Jurkat, Clone E6-1 (cell line): ENCODE measurements around the gene RGS14.
"Not testable (repeated sequence)": the region's sequence is repeated elsewhere in the genome, so short reads cannot be mapped to it uniquely, and the experiment has no call there.

ENCODE experiments used
- DNase-seq: peaks from one replicate; pipeline ENCODE4 v3.0.0-alpha.2; 2011; ENCODE audit warnings: low read depth, low spot score
- H3K4me3 ChIP-seq: 2 replicates; pipeline ENCODE4 v1.5.1; 2011; ENCODE audit warnings: mild to moderate bottlenecking, low read length, control low read depth, moderate library complexity

Gene RGS14

DNA sequence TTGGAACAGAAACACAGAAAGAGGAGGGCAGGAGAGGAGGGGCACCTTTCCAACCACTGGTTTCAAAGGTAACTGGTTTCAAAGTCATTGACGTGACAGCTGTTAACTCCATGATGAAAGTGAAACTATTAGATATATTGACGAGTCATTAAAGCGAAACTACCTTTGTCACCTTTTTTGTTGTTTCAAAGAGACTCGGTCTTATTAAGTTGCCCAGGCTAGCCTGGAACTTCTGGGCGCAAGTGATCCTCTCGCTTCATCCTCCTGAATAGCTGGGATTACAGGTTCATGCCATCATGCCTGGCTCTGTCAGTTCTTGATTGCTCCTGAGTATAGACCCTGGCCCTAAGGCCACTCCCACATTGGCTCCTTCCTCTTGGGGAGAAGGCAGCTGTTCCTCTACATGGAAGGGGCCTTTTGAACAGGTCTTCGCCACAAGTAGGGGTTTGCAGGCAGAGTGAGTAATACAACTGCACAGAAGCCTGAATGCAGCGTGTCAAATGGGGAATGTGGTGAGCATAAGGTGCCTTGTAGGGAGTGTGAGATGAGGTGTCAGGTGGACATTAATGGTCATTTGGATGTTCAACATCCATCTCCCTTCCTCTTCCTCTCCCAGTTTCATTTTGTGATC, 55.0 kb downstream of the RGS14 start:
- H3K4me3 ChIP-seq: no peak overlapping the region
- no peak for DNase-seq

DNA sequence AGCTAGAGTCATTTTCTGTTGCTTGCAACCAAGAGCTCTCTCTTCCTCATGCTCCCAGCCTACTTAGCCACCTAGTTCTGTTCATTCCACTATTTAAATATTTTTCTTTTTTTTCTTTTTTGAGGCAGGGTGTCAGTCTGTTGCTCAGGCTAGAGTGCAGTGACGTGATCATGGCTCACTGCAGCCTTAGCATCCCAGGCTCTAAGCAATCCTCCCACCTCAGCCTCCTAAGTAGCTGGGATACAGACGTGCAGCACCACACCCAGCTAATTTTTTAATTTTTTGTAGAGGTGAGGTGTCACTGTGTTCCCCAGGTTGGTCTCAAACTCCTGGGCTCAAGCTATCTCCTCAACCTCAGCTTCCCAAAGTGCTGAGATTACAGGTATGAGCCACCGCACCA, 56.8 kb downstream of the RGS14 start:
- no peak for DNase-seq
- H3K4me3 ChIP-seq: no peak overlapping the region

DNA sequence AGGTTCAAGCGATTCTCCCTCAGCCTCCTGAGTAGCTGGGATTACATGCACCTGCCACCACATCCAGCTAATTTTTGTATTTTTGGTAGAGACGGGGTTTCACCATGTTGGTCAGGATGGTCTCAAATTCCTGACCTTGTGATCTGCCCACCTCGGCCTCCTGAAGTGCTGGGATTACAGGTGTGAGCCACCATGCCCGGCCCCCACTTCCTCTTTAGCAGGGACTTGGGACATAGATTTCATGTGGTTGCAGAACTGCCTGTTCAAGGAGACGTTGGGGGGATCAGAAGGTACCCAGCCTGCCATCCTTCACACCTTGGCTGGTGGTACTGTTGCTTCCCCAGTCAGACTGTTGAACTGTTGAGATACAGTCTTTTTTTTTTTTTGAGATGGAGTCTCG, 59.4 kb downstream of the RGS14 start:
- not testable (repeated sequence) for DNase-seq, H3K4me3 ChIP-seq

DNA sequence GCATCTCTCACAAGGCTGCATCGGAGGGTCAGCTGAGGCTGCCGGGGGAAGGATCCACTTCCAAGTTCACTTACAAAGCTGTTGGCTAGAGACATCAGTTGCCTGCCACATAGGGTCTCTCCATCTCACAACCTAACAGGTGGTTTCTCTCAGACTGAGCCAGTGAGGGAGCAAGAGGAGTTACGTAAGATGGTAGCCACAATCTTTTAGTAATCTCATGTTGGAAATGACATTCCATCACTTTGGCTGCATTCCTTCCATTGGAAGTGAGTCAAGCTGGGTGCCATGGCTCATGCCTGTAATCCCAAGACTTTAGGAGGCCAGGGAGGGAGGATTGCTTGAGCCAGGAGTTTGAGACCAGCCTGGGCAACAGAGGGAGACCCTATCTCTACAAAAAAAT, 61.3 kb downstream of the RGS14 start:
- no peak overlapping the region for H3K4me3 ChIP-seq
- no peak for DNase-seq

DNA sequence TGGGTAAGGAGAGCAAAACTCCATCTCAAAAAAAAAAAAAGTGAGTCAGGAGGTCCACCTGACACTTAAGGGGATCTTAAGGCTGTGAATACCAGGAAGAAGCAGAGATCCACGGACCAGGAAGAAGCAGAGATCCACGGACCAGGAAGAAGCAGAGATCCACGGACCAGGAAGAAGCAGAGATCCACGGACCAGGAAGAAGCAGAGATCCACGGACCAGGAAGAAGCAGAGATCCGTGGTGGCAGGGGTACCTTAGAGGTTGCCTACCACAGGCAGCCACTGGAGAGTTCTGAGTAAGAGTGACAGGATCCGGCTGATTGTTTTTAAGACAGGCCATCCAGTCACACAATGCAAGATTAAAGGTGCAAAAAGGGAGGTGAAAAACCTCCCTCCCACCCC, 62.7 kb downstream of the RGS14 start:
- H3K4me3 ChIP-seq, DNase-seq: not testable (repeated sequence)

DNA sequence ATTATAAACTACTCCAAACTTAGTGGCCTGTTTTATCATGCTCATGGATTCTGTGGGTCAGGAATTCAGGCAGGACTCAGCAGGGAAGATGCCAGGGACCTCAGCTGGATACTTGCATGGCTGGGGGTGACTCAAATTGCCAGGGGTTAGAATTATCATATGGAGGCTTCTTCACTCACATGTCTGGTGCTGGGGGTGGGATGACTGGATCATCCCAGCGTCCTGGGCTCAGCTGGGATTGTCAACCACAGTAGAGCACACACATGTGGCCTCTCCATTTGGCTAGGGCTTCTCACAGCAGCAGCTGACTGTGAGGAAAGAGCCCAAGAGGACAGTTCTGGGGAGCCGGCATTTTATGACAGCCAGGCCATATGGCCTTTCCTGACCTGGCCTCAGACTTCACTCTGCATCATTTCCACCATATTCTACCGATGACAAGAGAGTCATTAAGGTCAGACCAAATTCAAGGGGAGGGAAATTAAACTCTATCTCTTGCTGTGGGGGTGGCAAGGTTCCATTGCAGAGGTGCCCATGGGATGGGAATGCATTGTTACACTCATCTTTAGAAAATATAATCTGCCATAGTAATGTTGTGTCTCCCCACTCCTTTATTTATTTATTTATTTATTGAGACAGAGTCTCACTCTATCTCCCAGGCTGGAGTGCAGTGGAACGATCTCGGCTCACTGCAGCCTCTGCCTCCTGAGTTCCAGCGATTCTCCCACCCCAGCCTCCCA, 63.5 kb downstream of the RGS14 start:
- no peak overlapping the region for H3K4me3 ChIP-seq
- no peak for DNase-seq
